H1 (cell line): ENCODE measurements around the gene CCSER2. TPM values are rescaled to one million over a fixed set of nuclear protein-coding genes. Genes with fewer than 3 reads are reported as not detected.

ENCODE experiments used
- CHD7 ChIP-seq: fragments of 300-600 bp; sonication (generic); IDR thresholded peaks from 2 replicates; pipeline ENCODE4 v1.7.1; 2012; ENCODE audit warnings: low read length, moderate library complexity, mild to moderate bottlenecking, inconsistent platforms; ENCODE audit not compliant: insufficient replicate concordance
- CREB1 ChIP-seq: IDR thresholded peaks from 2 replicates; pipeline ENCODE4 v1.6.1; 2012; ENCODE audit warnings: inconsistent platforms
- POLR2AphosphoS5 ChIP-seq: IDR thresholded peaks from 2 replicates; pipeline ENCODE4 v1.6.1; 2011; ENCODE audit warnings: low read depth, low read length
- TCF12 ChIP-seq: IDR thresholded peaks from 2 replicates; pipeline ENCODE4 v1.6.1; 2011; ENCODE audit warnings: low read depth, mild to moderate bottlenecking, low read length
- ZNF274 ChIP-seq: IDR thresholded peaks from 2 replicates; pipeline ENCODE4 v1.7.0; 2012; ENCODE audit warnings: low read length, borderline replicate concordance; ENCODE audit errors: extremely low read depth
- polyA plus RNA-seq, 7 experiments: library from polyadenylated mRNA; depleted of rRNA in 3 of 7; stranded (reverse) in 5 of 7; unstranded in 2 of 7; fragments of >200 nt in 5 of 7; fragments of 200-250 nt in 2 of 7; gene quantifications; 1 replicate in 5 of 7; 2 replicates in 1 of 7; 4 replicates in 1 of 7; pipeline versions ENCODE4 v1.2.1 to v1.2.3, GENCODE V29; 2011 to 2013; ENCODE audit warnings: missing spikeins in 2 of 7, mixed read lengths in 2 of 7
- total RNA-seq: library from RNA; stranded (reverse); fragmentation: NEBNext Ultra II Directional; extraction: Animal tissue kit (Norgen Biotek cat#: 25700); gene quantifications from 2 replicates; pipeline ENCODE4 v1.2.1, GENCODE V29; 2021

The CCSER2 gene
- total and polyA plus RNA-seq, 2 of the 8 experiments (the other 6 are each of a cell fraction or from before 2014, with no cell fraction given) = 6.9 to 30.5 TPM

GRCh38 chr10:84337199-84337598 is 8.8 kb downstream of the CCSER2 start (continued):
- TF ChIP-seq CHD7 (no peak), ZNF274 (no peak), TCF12 (no peak), POLR2AphosphoS5 (no peak), CREB1 (no peak)
